Subcutaneous adipose tissue (tissue), 4 donors: ENCODE results near the gene CRADD. TPM values are rescaled to one million over a fixed set of nuclear protein-coding genes. Genes with fewer than 3 reads are reported as not detected.

Experiments used
- total RNA-seq, 4 donors: library from RNA; depleted of rRNA; stranded (reverse); fragments of >200 nt; gene quantifications; one replicate each; pipeline ENCODE4 v1.1.0, GENCODE V29; 2016
- TF ChIP-seq, protein P1 (sequence below): fragments of 450-650 bp; IDR thresholded peaks from one replicate; pipeline ENCODE4 v1.5.1; 2016; ENCODE audit warnings: low read depth, mild to moderate bottlenecking, control low read depth, antibody characterized with exemption, moderate library complexity

Gene CRADD
- total RNA-seq, 4 donors from 2014 or later, result 22.5 to 43.7 (median 39.3) TPM

DNA sequence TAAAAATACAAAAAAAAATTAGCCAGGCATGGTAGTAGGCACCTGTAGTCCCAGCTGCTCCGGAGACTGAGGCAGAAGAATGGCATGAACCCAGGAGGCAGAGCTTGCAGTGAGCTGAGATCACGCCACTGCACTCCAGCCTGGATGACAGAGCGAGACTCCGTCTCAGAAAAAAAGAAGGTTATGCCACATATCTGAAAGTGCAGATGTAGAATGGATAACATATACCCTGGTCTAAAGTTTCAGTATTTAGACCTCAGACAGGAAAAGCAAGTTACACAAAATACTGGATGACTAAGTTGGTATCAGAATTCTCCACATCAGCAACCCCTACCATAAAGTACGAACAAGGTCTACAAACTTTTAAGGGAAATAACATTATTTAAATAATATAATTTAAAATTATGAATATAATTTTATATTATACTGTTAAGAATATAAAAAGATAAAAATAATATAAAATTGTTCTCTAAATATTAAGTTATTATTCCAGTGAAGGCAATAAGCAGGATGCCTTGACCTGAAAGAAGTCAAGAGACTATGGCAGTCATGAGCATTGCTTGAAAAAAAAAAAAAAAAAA is 169.9 kb downstream of the CRADD start:
- TF ChIP-seq, protein P1, sequence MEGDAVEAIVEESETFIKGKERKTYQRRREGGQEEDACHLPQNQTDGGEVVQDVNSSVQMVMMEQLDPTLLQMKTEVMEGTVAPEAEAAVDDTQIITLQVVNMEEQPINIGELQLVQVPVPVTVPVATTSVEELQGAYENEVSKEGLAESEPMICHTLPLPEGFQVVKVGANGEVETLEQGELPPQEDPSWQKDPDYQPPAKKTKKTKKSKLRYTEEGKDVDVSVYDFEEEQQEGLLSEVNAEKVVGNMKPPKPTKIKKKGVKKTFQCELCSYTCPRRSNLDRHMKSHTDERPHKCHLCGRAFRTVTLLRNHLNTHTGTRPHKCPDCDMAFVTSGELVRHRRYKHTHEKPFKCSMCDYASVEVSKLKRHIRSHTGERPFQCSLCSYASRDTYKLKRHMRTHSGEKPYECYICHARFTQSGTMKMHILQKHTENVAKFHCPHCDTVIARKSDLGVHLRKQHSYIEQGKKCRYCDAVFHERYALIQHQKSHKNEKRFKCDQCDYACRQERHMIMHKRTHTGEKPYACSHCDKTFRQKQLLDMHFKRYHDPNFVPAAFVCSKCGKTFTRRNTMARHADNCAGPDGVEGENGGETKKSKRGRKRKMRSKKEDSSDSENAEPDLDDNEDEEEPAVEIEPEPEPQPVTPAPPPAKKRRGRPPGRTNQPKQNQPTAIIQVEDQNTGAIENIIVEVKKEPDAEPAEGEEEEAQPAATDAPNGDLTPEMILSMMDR, result no peak

DNA sequence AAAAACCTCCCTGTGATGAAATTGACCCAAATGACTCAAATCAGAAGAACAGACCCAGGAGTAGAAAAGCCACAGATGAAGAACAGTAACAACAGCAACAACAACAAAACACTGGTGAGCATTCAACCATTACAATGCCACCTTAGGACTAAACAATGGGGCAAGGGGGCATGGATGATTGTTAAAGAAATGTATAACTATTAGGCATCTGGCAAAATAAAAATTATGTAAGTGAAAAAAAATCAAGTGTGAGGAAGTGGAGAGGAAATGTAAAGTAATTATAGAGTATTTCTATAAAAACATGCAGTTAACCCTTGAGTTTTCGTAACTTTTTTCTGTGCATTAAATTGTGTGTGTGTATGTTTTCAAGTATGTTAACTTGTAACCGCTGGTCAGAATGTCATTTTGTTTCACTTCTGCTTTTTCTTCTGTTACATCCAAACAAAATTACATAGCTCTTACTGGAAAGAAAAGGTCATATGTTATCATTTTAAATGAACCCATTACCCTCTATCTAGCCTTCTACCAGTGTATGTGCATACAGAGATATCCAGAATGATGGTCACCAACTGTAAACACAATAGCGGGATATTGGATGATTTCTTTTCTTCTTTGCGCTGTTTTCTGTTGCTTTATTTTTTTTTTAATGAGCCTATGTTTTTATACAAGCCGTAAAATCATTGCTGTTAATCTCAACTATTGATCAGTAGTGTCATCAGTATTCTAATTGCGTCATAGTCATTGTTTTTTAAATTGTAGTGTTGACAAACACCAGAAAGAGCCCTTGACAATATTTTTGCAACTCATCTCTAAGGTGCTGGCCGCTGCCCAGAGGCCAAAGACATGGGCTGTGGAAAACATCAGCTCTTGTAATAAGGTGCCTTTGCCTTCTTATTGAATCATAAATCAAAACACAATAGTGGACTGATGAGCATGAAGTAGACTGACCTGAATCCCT is 170.6 kb downstream of the CRADD start:
- TF ChIP-seq, protein P1, result no peak

DNA sequence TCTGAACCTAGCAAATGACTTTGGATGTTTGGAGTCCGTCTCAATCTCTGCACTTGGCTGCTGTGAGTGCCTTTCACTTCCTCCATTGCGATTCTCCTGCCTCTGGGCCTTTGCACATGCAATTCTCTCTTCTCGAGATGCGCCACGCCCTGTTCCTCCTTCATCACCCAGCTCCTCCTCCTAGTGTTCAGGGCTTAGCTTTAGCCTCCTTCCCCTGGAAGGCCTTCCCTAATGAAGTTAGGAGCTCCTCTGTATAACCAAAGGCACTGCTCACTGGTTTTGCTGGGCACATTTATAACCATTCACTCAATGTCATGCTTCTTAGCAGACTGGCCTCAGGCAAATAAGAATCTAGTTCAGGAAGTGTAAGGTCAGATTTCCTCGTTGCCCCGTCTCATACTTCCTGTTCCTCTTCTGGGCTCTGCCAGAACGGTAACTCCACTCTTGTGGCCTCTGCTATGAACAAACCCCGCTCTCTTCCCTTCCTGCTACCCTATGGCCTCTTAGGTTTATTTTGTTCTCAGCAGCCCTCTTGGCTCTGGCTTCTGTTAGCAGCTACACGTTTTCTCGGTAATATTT is 171.4 kb downstream of the CRADD start:
- TF ChIP-seq, protein P1, result no peak

DNA sequence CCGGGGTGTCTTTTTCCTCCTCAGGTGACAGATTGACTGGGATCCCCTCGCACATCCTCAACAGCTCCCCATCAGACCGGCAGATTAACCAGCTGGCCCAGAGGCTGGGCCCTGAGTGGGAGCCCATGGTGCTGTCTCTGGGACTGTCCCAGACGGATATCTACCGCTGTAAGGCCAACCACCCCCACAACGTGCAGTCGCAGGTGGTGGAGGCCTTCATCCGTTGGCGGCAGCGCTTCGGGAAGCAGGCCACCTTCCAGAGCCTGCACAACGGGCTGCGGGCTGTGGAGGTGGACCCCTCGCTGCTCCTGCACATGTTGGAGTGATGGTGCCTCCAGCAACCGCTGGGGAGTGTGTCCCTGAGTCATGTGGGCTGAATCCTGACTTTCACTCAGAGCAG is 172.8 kb downstream of the CRADD start:
- TF ChIP-seq, protein P1, result no peak

DNA sequence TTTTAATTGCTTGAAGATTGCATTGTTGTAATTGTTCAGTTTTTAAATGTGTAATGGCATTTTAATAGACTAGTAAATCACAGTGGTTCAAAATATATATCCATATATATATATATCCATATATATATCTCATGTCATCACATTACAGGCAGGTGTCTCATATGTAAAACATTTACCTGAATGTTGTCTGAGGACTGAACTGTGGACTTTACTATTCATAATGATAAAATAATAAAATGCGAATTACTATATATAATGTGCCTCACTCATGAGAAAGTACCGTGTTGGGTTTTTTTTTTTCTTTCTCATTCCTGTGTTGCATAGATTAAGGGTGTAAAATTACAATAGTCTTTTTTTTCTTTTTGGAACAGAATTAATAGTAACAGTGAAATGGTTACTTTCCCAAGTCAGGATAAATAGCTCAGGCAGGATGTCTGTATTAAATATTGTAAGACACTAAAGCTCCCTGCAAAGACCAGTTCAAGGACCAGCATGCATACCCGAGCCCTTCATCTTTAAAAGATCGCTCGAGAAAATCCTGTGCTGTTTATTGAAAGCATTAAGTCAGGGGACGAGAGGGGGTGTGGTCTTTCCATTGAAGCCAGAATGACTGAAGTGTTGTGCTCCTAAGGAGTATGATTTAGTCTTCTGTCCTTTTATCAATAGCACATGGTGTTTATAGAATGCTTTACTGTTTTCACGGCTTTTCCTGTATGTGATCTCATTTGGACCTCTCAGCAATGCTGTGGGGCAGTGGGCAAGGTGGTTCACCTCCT is 173.5 kb downstream of the CRADD start:
- TF ChIP-seq, protein P1, result no peak

DNA sequence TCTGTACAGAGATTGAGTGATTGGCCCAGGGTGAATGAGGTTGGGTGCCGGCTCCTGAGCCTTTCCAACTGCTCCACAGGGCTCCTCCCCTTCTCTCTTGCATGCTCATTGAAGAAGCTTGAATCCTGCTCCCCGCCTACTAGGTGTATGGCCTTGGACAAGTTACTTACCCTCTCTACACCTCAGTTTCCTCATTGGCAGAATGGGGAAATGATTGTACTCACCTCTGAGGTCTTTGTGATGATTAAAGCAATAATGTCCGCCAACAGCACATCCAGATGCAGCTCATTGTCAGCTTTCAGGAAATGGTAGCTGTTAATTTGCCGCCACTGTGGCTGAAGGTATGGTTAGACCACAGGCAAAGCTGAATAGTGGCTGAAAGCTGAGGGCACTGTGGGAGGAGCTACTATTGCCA is 174.1 kb downstream of the CRADD start:
- TF ChIP-seq, protein P1, result no peak
